ENCODE data around the gene AFG1L. TPM values are rescaled to one million over a fixed set of nuclear protein-coding genes. Genes with fewer than 3 reads are reported as not detected.
"Not testable (repeated sequence)": the region's sequence is repeated elsewhere in the genome, so short reads cannot be mapped to it uniquely, and the experiment has no call there.

Gene AFG1L
- total RNA-seq, result 1 to 10 TPM; 4.8 to 9.2 (median 5.2) TPM
- 9.4 TPM for total RNA-seq (2013)

DNA sequence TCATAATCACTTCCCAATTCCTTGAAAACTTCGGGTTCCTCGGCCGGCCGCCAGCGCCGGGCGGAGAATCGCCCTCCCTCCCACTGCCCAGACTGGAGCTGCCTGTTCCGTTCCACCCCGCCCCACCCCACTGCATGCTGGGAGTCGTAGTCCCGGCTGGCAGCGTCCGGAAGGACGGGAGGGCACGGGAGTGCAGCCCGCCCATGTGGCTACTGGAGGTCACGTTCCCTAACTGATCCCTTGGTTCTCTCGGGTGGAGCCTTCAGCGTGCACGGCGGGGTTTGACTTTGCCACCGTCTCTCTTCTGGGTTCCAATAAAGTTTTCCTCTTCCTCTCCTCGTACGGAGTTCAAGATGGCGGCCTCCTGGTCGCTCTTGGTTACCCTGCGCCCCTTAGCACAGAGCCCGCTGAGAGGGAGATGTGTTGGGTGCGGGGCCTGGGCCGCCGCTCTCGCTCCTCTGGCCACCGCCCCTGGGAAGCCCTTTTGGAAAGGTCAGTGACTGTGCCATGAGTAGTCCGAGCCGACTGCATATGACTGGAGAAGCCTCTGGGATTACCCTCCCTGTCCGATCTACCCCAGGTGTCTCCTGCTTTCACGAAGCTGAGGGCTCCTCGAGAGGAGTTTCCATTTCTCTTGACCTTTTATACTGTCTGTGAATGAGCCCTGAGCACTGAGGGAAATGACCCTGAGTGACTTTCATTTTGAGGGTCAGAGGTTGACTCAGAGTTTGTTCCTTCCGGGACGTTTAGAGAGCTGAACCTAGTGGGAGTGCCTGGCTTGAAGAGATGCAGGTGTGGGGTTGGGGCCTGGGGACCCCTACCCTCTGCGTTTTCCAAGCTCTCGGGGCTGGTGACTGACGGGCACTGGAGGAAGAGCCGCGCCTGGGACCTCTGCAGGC, at the start of gene AFG1L:
Gene AFG1L (plus strand): TSS at position 328 of the 899 bp plus-strand sequence. CDS start 26 bp downstream, at position 354.
- TF ChIP-seq, protein P1, sequence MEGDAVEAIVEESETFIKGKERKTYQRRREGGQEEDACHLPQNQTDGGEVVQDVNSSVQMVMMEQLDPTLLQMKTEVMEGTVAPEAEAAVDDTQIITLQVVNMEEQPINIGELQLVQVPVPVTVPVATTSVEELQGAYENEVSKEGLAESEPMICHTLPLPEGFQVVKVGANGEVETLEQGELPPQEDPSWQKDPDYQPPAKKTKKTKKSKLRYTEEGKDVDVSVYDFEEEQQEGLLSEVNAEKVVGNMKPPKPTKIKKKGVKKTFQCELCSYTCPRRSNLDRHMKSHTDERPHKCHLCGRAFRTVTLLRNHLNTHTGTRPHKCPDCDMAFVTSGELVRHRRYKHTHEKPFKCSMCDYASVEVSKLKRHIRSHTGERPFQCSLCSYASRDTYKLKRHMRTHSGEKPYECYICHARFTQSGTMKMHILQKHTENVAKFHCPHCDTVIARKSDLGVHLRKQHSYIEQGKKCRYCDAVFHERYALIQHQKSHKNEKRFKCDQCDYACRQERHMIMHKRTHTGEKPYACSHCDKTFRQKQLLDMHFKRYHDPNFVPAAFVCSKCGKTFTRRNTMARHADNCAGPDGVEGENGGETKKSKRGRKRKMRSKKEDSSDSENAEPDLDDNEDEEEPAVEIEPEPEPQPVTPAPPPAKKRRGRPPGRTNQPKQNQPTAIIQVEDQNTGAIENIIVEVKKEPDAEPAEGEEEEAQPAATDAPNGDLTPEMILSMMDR (IDR thresholded peaks at IDR 0.05), result no peak
- peak within 1 kb of the TSS; percentile 84 for H3K4me3 ChIP-seq (ENCODE audit: low read length)
- ATAC-seq (peak; percentile 93 to 98 (median 95)), DNase-seq (peak; percentile 87 to 89)
- H3K9me3 ChIP-seq (ENCODE audit: control insufficient read depth, insufficient read depth, low read length), result no peaks in the 10 kb centered on the region
- Mint-ChIP-seq H3K4me1 (peaks cover 9 to 11% of the 10 kb centered on the region in 2 donors), H3K27me3 (ENCODE audit: low read depth in 2 of 2) (no peaks in the 10 kb centered on the region), H3K9me3 (no peaks in the 10 kb centered on the region), H3K27ac (peak within 1 kb of the TSS; percentile 99), H3K36me3 (peaks cover 7% of the 10 kb centered on the region), H3K4me3 (peak within 1 kb of the TSS; percentile 100)
- under 1% methylated on average over 45 of the region's 46 CpGs for WGBS (ENCODE audit: insufficient coverage)
- peaks cover 13% of the 10 kb centered on the region for H3K4me1 ChIP-seq (ENCODE audit: control insufficient read depth, insufficient read depth, low read length)
- intact Hi-C loops (cut with micrococcal nuclease), result loop anchor here (1.0 kb wide), 1 partner anchor 34 kb away; the partner anchor contains the start of gene SNX3
- no peaks in the 10 kb centered on the region for H3K36me3 ChIP-seq (ENCODE audit: control insufficient read depth, insufficient read depth, low read length)
- H3K27ac ChIP-seq (ENCODE audit: low read length), result peak within 1 kb of the TSS; percentile 92
- no peaks in the 10 kb centered on the region for H3K27me3 ChIP-seq (ENCODE audit: control insufficient read depth, insufficient read depth, low read length)

DNA sequence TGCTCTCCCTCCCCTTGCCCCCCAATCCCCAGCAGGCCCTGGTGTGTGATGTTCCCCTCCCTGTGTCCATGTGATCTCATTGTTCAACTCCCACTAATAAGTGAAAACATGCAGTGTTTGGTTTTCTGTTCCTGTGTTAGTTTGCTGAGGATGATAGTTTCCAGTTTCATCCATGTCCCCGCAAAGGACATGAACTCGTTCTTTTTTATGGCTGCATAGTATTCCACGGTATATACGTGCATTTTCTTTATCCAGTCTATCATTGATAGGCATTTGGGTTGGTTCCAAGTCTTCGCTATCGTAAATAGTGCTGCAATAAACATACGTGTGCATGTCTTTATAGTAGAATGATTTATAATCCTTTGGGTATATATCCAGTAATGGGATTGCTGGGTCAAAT, 49.8 kb upstream of the AFG1L start:
- H3K9me3 Mint-ChIP-seq; H3K27ac ChIP-seq (ENCODE audit: low read length); H3K4me3 Mint-ChIP-seq; H3K4me1 ChIP-seq (ENCODE audit: control insufficient read depth, insufficient read depth, low read length); H3K9me3 ChIP-seq (ENCODE audit: control insufficient read depth, insufficient read depth, low read length); ATAC-seq; DNase-seq; H3K27me3 Mint-ChIP-seq (ENCODE audit: low read depth in 2 of 2); H3K27me3 ChIP-seq (ENCODE audit: control insufficient read depth, insufficient read depth, low read length); H3K36me3 Mint-ChIP-seq; H3K36me3 ChIP-seq (ENCODE audit: control insufficient read depth, insufficient read depth, low read length); H3K27ac Mint-ChIP-seq; intact Hi-C loops (cut with micrococcal nuclease); H3K4me3 ChIP-seq (ENCODE audit: low read length): not testable (repeated sequence)
- WGBS (ENCODE audit: insufficient coverage), result 96% methylated on average over 6 of the region's 7 CpGs
- peaks cover 44 to 47% of the 10 kb centered on the region in 2 donors for H3K4me1 Mint-ChIP-seq

DNA sequence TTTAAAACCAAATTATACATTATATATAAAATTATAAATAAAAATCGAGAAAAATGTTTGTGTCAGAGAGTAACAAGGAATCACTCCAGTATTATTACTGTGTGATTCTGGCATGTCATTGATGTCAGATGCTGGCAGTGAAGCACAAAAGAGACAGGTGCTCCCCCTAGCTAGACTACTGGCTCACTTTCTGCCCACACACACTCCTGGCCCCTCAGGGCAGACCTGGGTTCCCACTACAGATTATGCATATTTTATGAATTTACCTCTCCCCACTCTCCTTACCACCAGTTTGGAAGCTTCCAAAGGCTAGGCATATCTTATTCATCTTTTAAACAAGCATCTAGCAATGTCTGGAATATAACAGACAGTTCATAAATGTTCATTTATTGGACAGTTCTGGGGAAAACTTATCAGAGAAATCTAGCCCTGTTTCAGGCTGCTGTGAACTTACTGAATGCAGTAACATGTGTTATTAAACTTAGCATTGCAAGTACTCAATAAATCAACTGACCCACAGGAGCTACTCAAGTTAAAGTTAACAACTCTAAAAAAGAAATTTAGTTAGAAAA, 46.8 kb upstream of the AFG1L start:
- TF ChIP-seq, protein P1 (IDR thresholded peaks at IDR 0.05), result no peak
- no peaks in the 10 kb centered on the region for H3K36me3 Mint-ChIP-seq
- no peak overlapping the region for H3K27ac Mint-ChIP-seq

DNA sequence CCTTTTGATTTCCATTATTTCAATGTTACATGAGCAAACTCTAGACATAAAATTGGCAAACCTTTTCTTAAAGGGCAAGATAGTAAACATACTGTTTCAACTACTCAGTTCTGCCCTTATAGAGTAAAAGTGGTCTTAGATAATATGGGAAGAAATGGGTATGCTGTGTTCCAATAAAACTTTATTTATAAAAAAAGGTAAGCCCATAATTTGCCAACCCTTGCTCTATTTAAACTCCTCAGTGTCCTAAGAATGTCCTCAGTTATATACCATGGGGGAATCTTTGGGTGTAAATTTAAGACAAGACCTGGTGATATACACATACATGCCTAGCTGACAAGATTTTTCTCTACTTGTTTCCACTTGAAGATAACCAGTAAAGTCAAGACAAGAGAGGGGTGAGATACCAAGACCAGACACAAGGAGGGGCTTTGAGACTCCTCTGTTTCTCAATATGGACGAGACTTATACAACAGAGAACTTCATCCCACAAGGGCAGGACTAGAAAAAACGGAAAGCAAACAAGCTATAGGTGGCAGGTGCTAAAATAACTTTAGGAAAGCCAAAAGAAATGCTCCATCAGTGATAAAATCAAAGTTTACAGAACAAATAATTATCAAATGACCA, 44.5 kb upstream of the AFG1L start:
- Mint-ChIP-seq H3K4me3 (no peak overlapping the region), H3K9me3 (no peaks in the 10 kb centered on the region), H3K4me1 (peaks cover 55 to 63% of the 10 kb centered on the region in 2 donors), H3K36me3 (no peaks in the 10 kb centered on the region), H3K27ac (no peak overlapping the region), H3K27me3 (ENCODE audit: low read depth in 2 of 2) (no peaks in the 10 kb centered on the region)
- H3K36me3 ChIP-seq (ENCODE audit: control insufficient read depth, insufficient read depth, low read length), result no peaks in the 10 kb centered on the region
- WGBS (ENCODE audit: insufficient coverage), result 93% methylated on average over 2 of the region's 2 CpGs
- H3K9me3 ChIP-seq (ENCODE audit: control insufficient read depth, insufficient read depth, low read length), result no peaks in the 10 kb centered on the region
- TF ChIP-seq, protein P1 (IDR thresholded peaks at IDR 0.05), result peak; percentile 29
- H3K27me3 ChIP-seq (ENCODE audit: control insufficient read depth, insufficient read depth, low read length), result no peaks in the 10 kb centered on the region
- peak in 1 of 3 donors; percentile 55 for ATAC-seq
- no peak overlapping the region for H3K4me3 ChIP-seq (ENCODE audit: low read length)
- peaks cover 3% of the 10 kb centered on the region for H3K4me1 ChIP-seq (ENCODE audit: control insufficient read depth, insufficient read depth, low read length)
- DNase-seq, result peak in 1 of 2 donors; percentile 42
- no peak overlapping the region for H3K27ac ChIP-seq (ENCODE audit: low read length)
- intact Hi-C loops (cut with micrococcal nuclease), result loop anchor here (10.0 kb wide), 1 partner anchor 274 kb away; no protein-coding TSS in a partner anchor

More for the DNA sequence above, 46.8 kb upstream of the AFG1L start:
- H3K27ac ChIP-seq (ENCODE audit: low read length), result no peak overlapping the region
- H3K4me1 Mint-ChIP-seq, result peaks cover 52 to 58% of the 10 kb centered on the region in 2 donors
- DNase-seq (no peak), ATAC-seq (no peak)
- no peaks in the 10 kb centered on the region for H3K27me3 Mint-ChIP-seq (ENCODE audit: low read depth in 2 of 2)
- H3K4me3 Mint-ChIP-seq, result no peak overlapping the region
- intact Hi-C loops (cut with micrococcal nuclease), result no loop called here
- no peaks in the 10 kb centered on the region for H3K9me3 ChIP-seq (ENCODE audit: control insufficient read depth, insufficient read depth, low read length)
- H3K9me3 Mint-ChIP-seq, result no peaks in the 10 kb centered on the region
- no peaks in the 10 kb centered on the region for H3K27me3 ChIP-seq (ENCODE audit: control insufficient read depth, insufficient read depth, low read length)
- WGBS (ENCODE audit: insufficient coverage), result no CpG with 5 or more reads among the region's 1 CpG
- peaks cover 2% of the 10 kb centered on the region for H3K36me3 ChIP-seq (ENCODE audit: control insufficient read depth, insufficient read depth, low read length)
- H3K4me3 ChIP-seq (ENCODE audit: low read length), result no peak overlapping the region
- peaks cover 3% of the 10 kb centered on the region for H3K4me1 ChIP-seq (ENCODE audit: control insufficient read depth, insufficient read depth, low read length)
